Naive thymus-derived CD4-positive, alpha-beta T cell (primary cell): ENCODE results near the gene CRYGN. TPM values are rescaled to one million over a fixed set of nuclear protein-coding genes. Genes with fewer than 3 reads are reported as not detected.

Source experiments
- ATAC-seq: fragments of 150-1000 bp; cut with Tn5 transposase; 2 replicates; pipeline ENCODE4 v1.10.0; 2021; ENCODE audit warnings: mild to moderate bottlenecking, moderate library complexity
- CTCF ChIA-PET: fragments of 350-600 bp; sonication (Branson Sonifier 250); formaldehyde crosslinking; loops from one replicate; lab custom pipeline; 2021; ENCODE audit warnings: antibody characterized with exemption; lab: Charles Lee
- POLR2A ChIA-PET: fragments of 350-600 bp; sonication (Branson Sonifier 250); formaldehyde crosslinking; loops from one replicate; lab custom pipeline; 2021; ENCODE audit warnings: antibody characterized with exemption, inconsistent platforms; lab: Charles Lee
- DNase-seq, 9 donors: peaks; one replicate each; pipeline versions ENCODE4 v3.0.0 to v3.0.0-alpha.2; 2020 to 2022; ENCODE audit warnings: mixed read lengths in 1 of 9
- H3K27ac ChIP-seq: one replicate; pipeline ENCODE4 v1.7.0; 2013; ENCODE audit warnings: mild to moderate bottlenecking, low read depth, low read length, moderate library complexity
- H3K27me3 ChIP-seq, 2 donors: one replicate each; pipeline ENCODE4 v1.7.0; 2013; ENCODE audit warnings: low read length in 2 of 2, mild to moderate bottlenecking in 2 of 2, moderate library complexity in 2 of 2; ENCODE audit not compliant: control insufficient read depth in 2 of 2, insufficient read depth in 2 of 2
- H3K36me3 ChIP-seq, 3 experiments: 1 replicate in 2 of 3; 2 replicates in 1 of 3; pipeline ENCODE4 v1.7.0; 2013; ENCODE audit warnings: low read length in 3 of 3, mild to moderate bottlenecking in 3 of 3, moderate library complexity in 1 of 3; ENCODE audit not compliant: insufficient read depth in 3 of 3, control insufficient read depth in 2 of 3
- H3K4me1 ChIP-seq, 2 donors: one replicate each; pipeline ENCODE4 v1.7.0; 2013; ENCODE audit warnings: low read length in 2 of 2, mild to moderate bottlenecking in 2 of 2, moderate library complexity in 1 of 2; ENCODE audit not compliant: control insufficient read depth in 2 of 2, insufficient read depth in 2 of 2
- H3K4me3 ChIP-seq: 2 replicates; pipeline ENCODE4 v1.7.0; 2013; ENCODE audit warnings: mild to moderate bottlenecking, low read length
- H3K9me3 ChIP-seq, 3 experiments: 1 replicate in 2 of 3; 2 replicates in 1 of 3; pipeline ENCODE4 v1.7.0; 2013; ENCODE audit warnings: low read length in 3 of 3; ENCODE audit not compliant: control insufficient read depth in 2 of 3
- H3K27ac Mint-ChIP-seq, 9 donors: one replicate each; pipeline ENCODE4 v1.8.0; 2020 to 2022; ENCODE audit warnings: mixed read lengths in 9 of 9, mild to moderate bottlenecking in 8 of 9, moderate library complexity in 5 of 9, inconsistent platforms in 2 of 9
- H3K27me3 Mint-ChIP-seq, 5 donors: one replicate each; pipeline ENCODE4 v1.8.0; 2021 to 2022; ENCODE audit warnings: mixed read lengths in 5 of 5, mild to moderate bottlenecking in 1 of 5
- H3K36me3 Mint-ChIP-seq, 5 donors: one replicate each; pipeline ENCODE4 v1.8.0; 2020 to 2022; ENCODE audit warnings: mixed read lengths in 5 of 5, mild to moderate bottlenecking in 3 of 5, inconsistent platforms in 1 of 5
- H3K4me1 Mint-ChIP-seq, 7 donors: one replicate each; pipeline ENCODE4 v1.8.0; 2020 to 2022; ENCODE audit warnings: mixed read lengths in 7 of 7, mild to moderate bottlenecking in 3 of 7, inconsistent platforms in 1 of 7
- H3K4me3 Mint-ChIP-seq, 10 donors: one replicate each; pipeline ENCODE4 v1.8.0; 2020 to 2022; ENCODE audit warnings: mild to moderate bottlenecking in 10 of 10, mixed read lengths in 10 of 10, moderate library complexity in 6 of 10, inconsistent platforms in 2 of 10
- H3K9me3 Mint-ChIP-seq, 11 donors: one replicate each; pipeline ENCODE4 v1.8.0; 2020 to 2022; ENCODE audit warnings: mixed read lengths in 11 of 11, mild to moderate bottlenecking in 4 of 11, inconsistent platforms in 1 of 11, moderate library complexity in 1 of 11
- intact Hi-C, 2 donors: fragments of 100-400 bp; cut with micrococcal nuclease; formaldehyde crosslinking; loops; one replicate each; pipeline ENCODE4 v1.15.1; 2023
- polyA plus RNA-seq, 2 donors: library from polyadenylated mRNA; unstranded; fragments of 300-500 nt; fragmentation: Illumina TruSeq; gene quantifications; one replicate each; pipeline ENCODE4 v1.2.3, GENCODE V29; 2021
- total RNA-seq, 6 experiments: library from RNA in 5 of 6; stranded (reverse) in 5 of 6; gene quantifications; 1 replicate in 5 of 6; 2 replicates in 1 of 6; pipeline ENCODE4 v1.2.3 and lab custom pipeline; 2021 to 2026

CRYGN gene
- total and polyA plus RNA-seq, 7 experiments from 2014 or later: 0.33 to 1.1 (median 0.48) TPM; not detected in 2

GRCh38 chr7:151483711-151483983 is 43.7 kb upstream of the CRYGN start:
- Mint-ChIP-seq H3K27me3 (no peaks in the 10 kb centered on the region), H3K27ac (no peak overlapping the region), H3K4me3 (no peak overlapping the region), H3K9me3 (no peaks in the 10 kb centered on the region), H3K36me3 (peaks cover 4 to 55% (median 24%) of the 10 kb centered on the region in 5 donors), H3K4me1 (peaks cover 10 to 33% (median 20%) of the 10 kb centered on the region in 7 donors)
- Histone ChIP-seq H3K27me3 (no peaks in the 10 kb centered on the region), H3K9me3 (no peaks in the 10 kb centered on the region), H3K4me1 (no peaks in the 10 kb centered on the region), H3K36me3 (peaks cover 3 to 50% (median 12%) of the 10 kb centered on the region in 3 experiments), H3K4me3 (no peak overlapping the region), H3K27ac (no peak overlapping the region)
- ChIA-PET CTCF (interaction anchor here (0.5 kb wide), 1 partner anchor 168 kb away, joined by 3 read pairs; no protein-coding TSS in a partner anchor), POLR2A (interaction anchor here (0.6 kb wide), 1 partner anchor 21 kb away, joined by 3 read pairs; no protein-coding TSS in a partner anchor)
- intact Hi-C loops: loop anchor here in 1 of 2 donors (2.0 kb wide), 1 partner anchor 35 kb away; the partner anchor contains the start of gene RHEB
- no peak for DNase-seq
- ATAC-seq: no peak

GRCh38 chr7:151482883-151483710 is 43.2 kb upstream of the CRYGN start:
- CTCF ChIA-PET: interaction anchor here (0.5 kb wide), 1 partner anchor 168 kb away, joined by 3 read pairs; no protein-coding TSS in a partner anchor
- intact Hi-C loops: loop anchor here in 1 of 2 donors (2.0 kb wide), 1 partner anchor 36 kb away; the partner anchor contains the start of gene RHEB
- H3K27ac Mint-ChIP-seq: peak overlapping the region in 3 of 9 donors; percentile 14 to 34 (median 28)

GRCh38 chr7:151481650-151482505 is 41.9 kb upstream of the CRYGN start:
- Mint-ChIP-seq H3K27ac (peak overlapping the region in 2 of 9 donors; percentile 15 to 44), H3K4me3 (no peak overlapping the region), H3K4me1 (peaks cover 9 to 35% (median 20%) of the 10 kb centered on the region in 7 donors), H3K36me3 (peaks cover 4 to 49% (median 19%) of the 10 kb centered on the region in 5 donors), H3K9me3 (no peaks in the 10 kb centered on the region), H3K27me3 (no peaks in the 10 kb centered on the region)
- no peak overlapping the region for H3K4me3 ChIP-seq
- intact Hi-C loops: loop anchor here in 1 of 2 donors (2.0 kb wide), 1 partner anchor 37 kb away; the partner anchor contains the start of gene RHEB
- POLR2A ChIA-PET: no interaction called here
- H3K27ac ChIP-seq: no peak overlapping the region
- peaks cover 0 to 39% (median 12%) of the 10 kb centered on the region in 3 experiments for H3K36me3 ChIP-seq
- no peaks in the 10 kb centered on the region for H3K9me3 ChIP-seq
- no peaks in the 10 kb centered on the region for H3K27me3 ChIP-seq
- no peaks in the 10 kb centered on the region for H3K4me1 ChIP-seq
- CTCF ChIA-PET: no interaction called here
- DNase-seq (no peak), ATAC-seq (no peak)

More at GRCh38 chr7:151482883-151483710, 43.2 kb upstream of the CRYGN start:
- DNase-seq (no peak), ATAC-seq (no peak)
- no peak overlapping the region for H3K4me3 ChIP-seq
- no peak overlapping the region for H3K4me3 Mint-ChIP-seq
- H3K27me3 ChIP-seq: no peaks in the 10 kb centered on the region
- POLR2A ChIA-PET: interaction anchor here (0.6 kb wide), 1 partner anchor 22 kb away, joined by 3 read pairs; no protein-coding TSS in a partner anchor
- H3K9me3 Mint-ChIP-seq: no peaks in the 10 kb centered on the region
- peaks cover 0 to 50% (median 12%) of the 10 kb centered on the region in 3 experiments for H3K36me3 ChIP-seq
- H3K9me3 ChIP-seq: no peaks in the 10 kb centered on the region
- H3K36me3 Mint-ChIP-seq: peaks cover 4 to 53% (median 23%) of the 10 kb centered on the region in 5 donors
- H3K4me1 ChIP-seq: no peaks in the 10 kb centered on the region
- no peaks in the 10 kb centered on the region for H3K27me3 Mint-ChIP-seq
- H3K27ac ChIP-seq: no peak overlapping the region
- H3K4me1 Mint-ChIP-seq: peaks cover 10 to 33% (median 20%) of the 10 kb centered on the region in 7 donors

- Mint-ChIP-seq H3K27ac (no peak overlapping the region), H3K27me3 (no peaks in the 10 kb centered on the region), H3K4me3 (no peak overlapping the region), H3K9me3 (no peaks in the 10 kb centered on the region), H3K36me3 (peaks cover 9 to 35% (median 11%) of the 10 kb centered on the region in 5 donors), H3K4me1 (peaks cover 3 to 38% (median 12%) of the 10 kb centered on the region in 7 donors)
- intact Hi-C loops: no loop called here
- Histone ChIP-seq H3K4me3 (no peak overlapping the region), H3K27ac (no peak overlapping the region), H3K36me3 (peaks cover 0 to 4% (median 2%) of the 10 kb centered on the region in 3 experiments), H3K4me1 (peaks cover 0 to 4% of the 10 kb centered on the region in 2 donors), H3K9me3 (no peaks in the 10 kb centered on the region), H3K27me3 (no peaks in the 10 kb centered on the region)
- ChIA-PET POLR2A (interaction anchor here (0.6 kb wide), 1 partner anchor 15 kb away, joined by 4 read pairs; no protein-coding TSS in a partner anchor), CTCF (no interaction called here)
- ATAC-seq: no peak
- DNase-seq: no peak
These were observed 37.9 kb upstream of the CRYGN start for GRCh38 chr7:151477867-151478266.

- Mint-ChIP-seq H3K9me3 (no peaks in the 10 kb centered on the region), H3K4me3 (peak overlapping the region in 1 of 10 donors; percentile 22)
- intact Hi-C loops: loop anchor here in 1 of 2 donors (5.0 kb wide), 1 partner anchor 44 kb away; the partner anchor contains the start of gene RHEB
These were observed 32.9 kb upstream of the CRYGN start for GRCh38 chr7:151472644-151473380.

More at GRCh38 chr7:151472644-151473380, 32.9 kb upstream of the CRYGN start:
- CTCF ChIA-PET: no interaction called here
- Mint-ChIP-seq H3K36me3 (peaks cover 30 to 56% (median 31%) of the 10 kb centered on the region in 5 donors), H3K4me1 (peaks cover 15 to 57% (median 33%) of the 10 kb centered on the region in 7 donors), H3K27ac (peak overlapping the region in 1 of 9 donors; percentile 39), H3K27me3 (no peaks in the 10 kb centered on the region)
- H3K27me3 ChIP-seq: no peaks in the 10 kb centered on the region
- no peak overlapping the region for H3K4me3 ChIP-seq
- POLR2A ChIA-PET: no interaction called here
- H3K9me3 ChIP-seq: no peaks in the 10 kb centered on the region
- H3K4me1 ChIP-seq: peaks cover 8 to 15% of the 10 kb centered on the region in 2 donors
- H3K36me3 ChIP-seq: peaks cover 4 to 35% (median 6%) of the 10 kb centered on the region in 3 experiments
- H3K27ac ChIP-seq: no peak overlapping the region
- no peak for ATAC-seq
- DNase-seq: no peak
